CD4-positive, alpha-beta T cell treated with Interleukin-17A for 1 hour (primary cell): Measurements from ENCODE around the gene CCPG1.

Experiments
- DNase-seq: peaks from one replicate; pipeline ENCODE4 v3.0.0-alpha.2; 2020

Gene CCPG1

GRCh38 chr15:55318588-55319494 lies 89.3 kb downstream of the CCPG1 start, which contains the start of the genes PIGB and PIGBOS1:
Gene PIGB, plus strand, starts transcription at chr15:55319222. Its CDS starts 29 bp downstream, at chr15:55319251.
Gene PIGBOS1, minus strand, starts transcription at chr15:55319123. Its CDS starts 1,331 bp downstream, at chr15:55317792.
- peak; percentile 88 for DNase-seq
